NT2/D1 (cell line): ENCODE data around the gene RAE1.

Experiments
- YY1 ChIP-seq: IDR thresholded peaks from 2 replicates; pipeline ENCODE4 v1.6.1; 2011; ENCODE audit not compliant: insufficient read length, insufficient read depth
- ZNF274 ChIP-seq: IDR thresholded peaks from 2 replicates; pipeline ENCODE4 v1.6.1; 2011; ENCODE audit warnings: mild to moderate bottlenecking, low read depth, low read length

DNA sequence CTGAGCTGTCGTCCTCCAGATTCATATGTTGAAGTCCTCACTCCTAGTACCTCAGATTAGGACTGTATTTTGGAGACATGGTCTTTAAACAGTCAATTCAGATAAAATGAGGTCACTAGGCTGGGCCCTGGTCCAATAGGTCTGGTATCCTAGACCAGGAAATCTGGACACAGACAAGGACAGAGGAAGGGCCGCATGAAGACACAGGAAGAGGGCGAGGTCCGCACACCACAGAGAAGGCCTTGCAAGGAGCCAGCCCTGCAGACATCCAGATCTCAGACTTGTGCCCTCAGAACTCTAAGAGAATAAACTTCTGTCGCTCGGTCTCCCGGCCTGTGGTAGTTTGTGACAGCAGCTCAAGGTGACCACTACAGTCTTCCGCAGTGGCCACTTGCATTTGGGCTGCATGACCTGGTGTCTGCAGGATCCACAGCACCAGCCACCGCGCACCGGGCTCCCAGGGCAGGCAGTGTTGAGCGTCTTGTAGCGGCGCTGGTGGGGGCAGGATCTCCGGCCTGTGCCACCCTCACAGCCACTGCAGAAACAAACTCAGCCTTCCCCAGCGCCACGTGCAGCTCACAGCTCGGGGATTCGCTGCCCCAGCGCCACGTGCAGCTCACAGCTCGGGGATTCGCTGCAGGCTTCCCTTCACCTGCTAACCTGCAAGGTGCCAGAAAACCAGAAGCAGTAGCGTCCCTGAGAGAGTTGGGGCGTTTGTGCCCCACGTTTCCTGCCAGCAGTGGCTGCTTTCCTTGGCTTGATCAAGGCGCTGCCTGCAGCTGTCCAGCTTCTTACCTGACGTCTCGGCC is 34.1 kb downstream of the RAE1 start:
- TF ChIP-seq YY1 (no peak), ZNF274 (no peak)
